GM18526 (cell line): ENCODE measurements around the gene CPED1.

Experiments
- POLR2A ChIP-seq: IDR thresholded peaks from 3 replicates; pipeline ENCODE4 v1.6.1; 2011; ENCODE audit not compliant: insufficient read length; ENCODE audit errors: extremely low read depth

Gene CPED1

DNA sequence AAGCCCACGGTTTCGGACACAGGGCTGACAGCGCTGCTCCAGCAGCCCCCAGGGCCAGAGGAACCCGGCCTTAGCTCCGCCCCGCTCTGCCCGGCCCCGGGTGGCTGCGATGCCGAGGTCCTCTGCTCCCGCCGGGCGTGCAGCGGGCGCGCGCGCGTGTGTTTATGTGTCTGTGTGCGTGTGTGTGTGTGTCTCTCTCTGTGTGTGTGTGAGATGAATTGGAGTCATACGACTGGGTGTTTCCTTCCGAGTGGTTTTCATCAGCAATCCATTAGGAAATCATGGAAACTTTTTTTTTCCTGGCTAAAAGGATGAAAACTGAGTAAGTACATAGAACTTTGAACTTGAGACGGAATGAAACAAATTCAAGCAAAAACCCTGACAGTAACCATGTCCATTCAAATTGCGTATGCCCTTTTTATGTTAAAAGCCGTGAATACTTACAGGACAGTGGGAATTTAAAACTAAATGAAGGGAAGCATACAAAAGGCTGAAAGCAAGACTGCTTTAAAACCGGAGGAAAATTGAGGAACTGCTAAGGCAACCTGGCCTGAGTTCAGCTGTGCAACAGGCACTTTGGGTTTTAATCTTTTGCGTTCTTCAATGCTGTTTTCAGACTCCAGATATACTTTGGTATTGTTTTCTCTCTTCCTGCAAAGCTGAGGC lies at the start of gene CPED1:
TSS of gene CPED1 (plus strand) at position 121 of the 666 bp plus-strand sequence. CDS start 911 bp downstream, outside the sequence.
- TF ChIP-seq POLR2A: no peak

DNA sequence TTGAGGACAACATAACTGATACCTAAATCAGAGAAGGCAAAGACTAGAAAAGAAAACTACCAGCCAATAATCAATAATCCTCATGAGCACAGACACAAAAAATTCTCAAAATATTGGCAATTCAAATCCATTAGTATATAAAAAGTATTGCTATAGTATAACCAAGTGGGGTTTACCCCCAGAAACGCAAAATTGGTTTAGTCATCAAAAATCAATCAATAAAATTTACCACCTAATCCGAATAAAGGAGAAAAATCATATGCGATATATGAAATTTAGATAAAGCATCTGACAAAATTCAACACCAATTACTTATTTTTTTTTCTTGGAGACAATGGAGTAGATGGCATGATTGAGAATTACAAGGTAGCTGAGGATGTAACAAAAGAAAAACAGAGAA lies 49.2 kb upstream of the CPED1 start:
- TF ChIP-seq POLR2A: no peak

DNA sequence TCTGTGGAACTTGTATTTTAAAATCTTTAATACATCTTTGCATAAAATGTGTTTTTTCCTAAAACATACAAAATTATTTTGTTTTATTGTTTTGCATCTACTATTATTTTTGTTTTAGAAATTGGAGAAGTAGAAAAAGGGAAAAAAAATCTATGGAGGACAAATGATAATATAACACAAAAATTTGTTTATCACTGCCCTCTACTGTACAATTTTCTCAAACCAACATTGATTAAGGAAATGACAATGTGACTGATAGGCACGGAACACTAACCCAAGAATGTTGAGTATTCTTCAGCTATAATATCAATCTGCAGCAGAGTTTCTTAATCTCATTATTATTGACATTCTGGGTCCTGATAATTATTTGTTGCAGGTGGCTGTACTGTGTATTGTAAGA lies 47.4 kb upstream of the CPED1 start:
- TF ChIP-seq POLR2A: no peak

DNA sequence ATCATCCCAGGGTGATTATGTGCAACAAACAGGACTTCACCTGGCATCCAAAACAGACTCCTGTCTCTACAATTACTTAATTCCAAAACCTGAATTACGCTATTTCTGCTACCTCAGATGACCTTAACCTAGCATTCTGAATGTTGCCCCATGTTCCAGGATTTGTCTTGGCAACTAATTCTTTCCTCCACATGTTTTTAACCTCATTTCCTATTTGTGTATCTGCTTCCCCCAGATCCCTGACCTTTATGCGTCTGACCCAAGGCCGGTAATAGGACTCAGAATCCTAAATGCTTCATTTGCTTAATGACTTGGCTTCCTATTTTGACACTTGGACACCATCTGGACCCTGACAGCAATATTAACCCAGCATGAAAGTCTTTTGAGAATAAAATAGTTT lies 46.7 kb upstream of the CPED1 start:
- no peak for TF ChIP-seq POLR2A

DNA sequence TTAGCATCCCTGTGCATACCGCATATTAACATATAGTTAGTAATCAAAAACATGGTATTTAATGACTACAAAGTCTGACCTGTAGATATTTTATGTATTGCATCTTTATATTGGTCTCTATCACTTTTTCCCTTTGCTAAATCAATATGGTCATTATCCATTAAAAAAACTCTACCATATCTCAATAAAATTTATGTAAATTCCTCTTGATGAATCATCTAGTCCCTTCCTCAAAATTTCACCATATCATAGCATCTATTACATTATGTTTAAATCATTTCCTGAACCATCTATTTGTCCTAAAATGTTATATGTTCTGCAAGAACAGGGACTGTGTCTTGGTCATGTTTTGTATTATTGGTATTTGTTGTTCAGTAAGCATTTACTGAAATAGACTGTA lies 45.6 kb upstream of the CPED1 start:
- no peak for TF ChIP-seq POLR2A

DNA sequence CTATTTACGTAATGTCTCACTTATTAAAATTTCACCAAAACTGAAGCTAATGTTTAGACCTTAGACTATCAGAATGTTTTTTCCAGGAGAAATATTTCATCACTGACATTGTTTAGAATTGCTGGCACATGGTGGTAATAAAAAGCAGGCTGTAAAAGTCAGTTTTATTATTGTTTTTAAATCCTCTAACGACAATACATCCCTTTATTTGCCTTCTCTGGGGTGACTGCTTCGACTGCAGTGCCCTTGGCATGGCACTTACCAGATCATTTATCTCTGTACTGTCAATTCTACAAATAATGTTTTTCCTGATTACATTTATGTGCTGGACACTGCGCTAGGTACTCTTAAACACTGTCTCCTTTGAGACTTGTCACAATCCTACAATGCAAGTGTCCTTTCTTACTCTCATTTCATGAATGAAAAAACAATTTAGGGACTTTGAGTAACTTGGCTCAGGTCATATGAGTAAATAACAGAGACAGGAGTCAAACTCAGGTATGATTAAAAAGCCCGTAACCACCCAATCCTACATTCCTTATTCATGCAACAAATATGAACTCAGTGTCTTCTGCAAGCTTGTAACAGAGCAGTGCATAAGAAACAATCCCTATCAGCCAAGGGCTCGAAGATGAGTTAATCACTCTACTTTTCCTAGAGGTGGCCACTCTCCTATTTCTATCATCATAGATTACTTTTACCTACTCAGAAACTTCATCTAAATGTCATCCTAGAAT lies 43.5 kb upstream of the CPED1 start:
- no peak for TF ChIP-seq POLR2A

DNA sequence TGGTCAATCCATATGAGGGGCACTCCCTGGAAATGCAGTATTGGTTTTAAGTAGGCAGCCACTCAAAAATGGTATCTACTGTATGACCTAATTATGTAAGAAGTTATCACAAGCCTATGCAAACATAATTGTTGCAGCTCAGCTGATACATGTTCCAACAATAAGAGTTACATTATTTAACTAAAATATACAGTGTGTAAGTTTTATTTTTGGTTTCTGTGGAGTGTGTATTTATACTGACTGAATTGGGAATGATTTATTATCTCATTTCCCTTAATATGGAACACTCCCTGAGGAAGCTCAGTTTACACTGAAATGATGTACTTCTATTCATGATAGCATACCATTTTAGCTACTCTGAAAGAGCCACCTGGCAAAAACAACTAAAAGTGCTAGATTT lies 40.5 kb upstream of the CPED1 start:
- TF ChIP-seq POLR2A: no peak

DNA sequence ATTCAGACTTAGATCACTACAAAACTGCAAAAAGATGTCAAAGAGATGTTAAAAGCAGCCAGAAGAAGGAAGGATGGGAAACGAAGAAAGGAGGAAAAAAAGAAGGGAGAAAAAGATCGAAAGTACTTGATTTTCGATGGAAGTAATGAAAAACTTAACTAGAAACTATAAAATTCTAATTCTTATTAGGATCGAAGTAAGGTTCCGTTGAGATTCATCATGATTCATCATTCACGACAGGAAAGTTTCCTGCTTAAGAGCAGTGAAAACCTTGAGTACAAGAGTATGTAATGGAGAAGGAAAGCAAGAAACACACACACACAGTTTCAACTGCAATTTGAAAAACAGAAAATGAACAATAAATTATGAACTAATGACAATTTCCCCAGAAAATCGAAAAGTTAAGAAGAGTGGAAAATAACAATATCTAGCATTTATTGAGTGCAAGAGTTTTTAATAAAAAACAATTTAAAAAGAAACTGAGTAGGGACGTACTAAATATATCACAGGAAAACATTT lies 39.1 kb upstream of the CPED1 start:
- TF ChIP-seq POLR2A: no peak

DNA sequence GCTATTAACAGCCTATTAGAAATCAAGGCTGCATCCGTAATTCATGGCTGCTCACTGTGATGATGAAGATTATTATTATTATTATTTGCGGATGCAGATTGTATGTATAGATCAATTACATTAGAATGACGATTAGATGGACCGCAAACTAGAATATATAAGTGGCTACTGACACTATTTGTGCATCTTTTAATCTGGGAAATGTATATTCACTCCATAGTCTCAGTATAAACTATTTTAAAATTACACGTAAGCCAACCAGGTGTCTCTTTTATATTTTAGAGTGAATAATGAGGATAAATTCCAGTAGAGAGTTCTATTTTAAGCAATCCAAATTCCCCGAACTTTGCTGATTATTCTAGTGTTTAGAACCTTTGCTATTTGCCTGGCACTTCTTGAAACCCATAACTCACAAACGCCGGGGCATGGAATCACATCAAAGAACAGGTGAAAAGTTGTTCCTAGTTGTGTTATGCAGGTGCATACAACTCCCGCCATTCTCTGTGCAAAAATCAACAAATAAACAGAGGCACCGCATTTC lies 38.4 kb upstream of the CPED1 start:
- TF ChIP-seq POLR2A: no peak

DNA sequence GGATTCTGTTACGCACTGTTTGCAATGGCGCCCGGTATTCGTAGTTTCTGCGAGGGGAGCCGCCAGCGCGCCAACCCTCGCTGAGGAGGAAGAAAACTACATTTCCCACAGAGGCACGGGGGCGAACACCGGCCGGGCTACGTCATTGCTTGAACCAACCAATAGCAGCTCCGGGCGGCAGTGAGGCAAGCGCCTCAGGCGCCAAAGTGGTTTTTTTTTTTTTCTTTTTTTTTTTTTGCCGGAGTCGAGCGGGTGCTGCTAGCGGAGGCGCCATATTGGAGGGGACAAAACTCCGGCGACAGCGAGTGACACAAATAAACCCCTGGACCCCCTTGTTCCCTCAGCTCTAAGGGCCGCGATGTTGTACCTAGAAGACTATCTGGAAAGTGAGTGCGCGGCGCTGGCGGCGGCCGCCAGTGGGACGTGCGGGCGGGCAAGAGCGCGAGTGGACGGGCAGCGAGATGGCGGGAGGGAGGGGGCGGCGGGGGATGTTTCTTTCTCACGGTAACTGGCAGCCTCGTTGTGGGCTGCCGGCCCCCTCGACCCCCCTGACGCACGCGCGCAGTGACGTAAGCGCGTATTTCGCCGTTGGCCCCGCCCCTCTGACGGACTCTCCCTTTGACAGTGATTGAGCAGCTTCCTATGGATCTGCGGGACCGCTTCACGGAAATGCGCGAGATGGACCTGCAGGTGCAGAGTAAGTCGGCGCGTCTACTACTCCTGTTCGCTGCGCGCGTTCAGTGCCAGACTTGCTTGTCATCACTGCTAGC lies 37.8 kb upstream of the CPED1 start, which contains the start of gene ING3:
TSS of gene ING3 (plus strand) at position 239 of the 770 bp plus-strand sequence. CDS start at position 359, 120 bp downstream.
- TF ChIP-seq POLR2A: peak; percentile 72

DNA sequence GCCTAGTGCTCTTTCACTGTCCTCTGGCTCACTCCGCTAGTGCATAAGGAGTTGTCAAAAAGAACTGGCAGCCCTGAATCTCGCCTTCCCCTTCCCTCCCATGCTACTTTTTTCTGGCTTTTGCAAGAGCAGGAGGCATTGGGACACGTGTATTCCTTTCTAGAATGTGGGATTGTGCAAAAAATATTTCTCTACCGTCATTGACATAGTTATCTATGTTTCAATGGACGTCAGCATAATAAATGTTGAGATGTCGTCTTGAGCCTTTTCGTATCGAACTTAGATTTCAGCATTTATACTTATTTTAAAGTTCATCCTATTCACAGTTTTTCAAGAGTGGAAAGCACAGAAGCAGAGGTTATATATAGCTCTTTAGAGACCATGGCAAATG lies 37.2 kb upstream of the CPED1 start:
- TF ChIP-seq POLR2A: no peak

DNA sequence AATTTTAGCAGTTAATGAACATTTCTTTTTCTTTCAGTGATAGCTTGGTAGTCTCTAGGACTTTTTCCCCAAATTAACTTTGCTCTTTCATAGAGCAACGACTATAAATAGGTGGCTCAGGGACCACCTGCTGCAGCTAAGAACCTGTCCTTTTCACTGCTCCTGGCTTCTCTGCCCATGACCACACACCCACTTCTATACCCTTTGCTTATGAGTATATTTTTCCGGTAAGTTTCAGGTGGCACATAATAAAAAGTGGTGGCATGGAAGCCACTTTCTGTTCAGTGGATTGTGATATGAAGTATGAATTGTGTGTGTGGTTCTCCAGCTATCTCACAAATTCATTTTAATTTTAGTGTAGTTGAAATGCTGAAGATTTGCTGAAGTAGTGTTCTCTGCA lies 36.7 kb upstream of the CPED1 start:
- TF ChIP-seq POLR2A: no peak

DNA sequence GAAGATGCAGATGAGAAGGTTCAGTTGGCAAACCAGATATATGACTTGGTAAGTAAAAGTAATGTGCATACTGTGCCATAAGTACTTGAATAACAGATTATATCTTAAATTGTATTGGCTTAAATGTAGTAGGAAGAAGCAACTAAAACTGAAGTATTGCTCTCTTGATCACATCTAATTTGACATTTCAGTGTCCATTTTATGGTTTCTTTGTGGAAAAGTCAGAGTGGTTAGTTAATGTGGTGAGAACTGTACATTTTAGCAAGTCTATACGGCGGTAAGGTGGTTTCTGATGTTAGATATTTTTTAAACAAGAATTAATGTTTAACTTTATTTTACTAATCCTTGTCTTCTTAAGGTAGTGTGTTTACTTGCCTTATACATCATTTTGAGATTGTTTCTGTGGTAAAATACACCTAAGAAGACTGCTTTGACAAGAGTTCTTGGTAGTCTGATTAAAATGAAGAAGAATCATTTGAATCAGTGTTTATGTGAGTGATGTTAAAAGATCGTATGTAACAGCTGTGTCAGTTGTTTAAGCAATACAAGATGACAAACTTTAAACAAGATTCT lies 32.8 kb upstream of the CPED1 start:
- TF ChIP-seq POLR2A: no peak

DNA sequence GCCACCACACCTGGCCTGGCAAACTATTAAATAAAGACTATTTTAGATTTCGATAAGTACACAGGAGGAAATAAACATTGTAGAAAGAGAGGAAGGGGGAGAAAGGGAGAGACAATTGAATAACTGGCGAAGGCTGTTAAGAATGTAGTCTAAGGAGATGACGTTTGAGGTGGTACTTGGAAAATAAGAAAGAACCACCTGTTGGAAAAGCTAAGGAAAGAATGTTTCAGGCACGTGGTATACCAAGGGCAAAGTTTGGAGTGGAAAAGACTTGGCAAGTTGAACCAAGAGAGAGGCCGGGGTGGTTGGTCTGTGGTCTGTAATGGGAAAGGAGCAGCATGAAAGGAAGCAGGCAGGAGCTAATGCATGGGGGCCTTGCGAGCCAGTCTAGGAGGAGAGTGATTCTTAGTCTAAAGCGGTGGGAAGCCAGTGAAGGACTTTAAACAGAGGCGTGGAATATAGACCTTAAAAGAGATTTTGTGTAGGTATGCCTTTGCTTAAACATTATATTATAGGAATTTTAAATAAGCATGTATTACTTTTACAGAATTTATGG lies 28.5 kb upstream of the CPED1 start:
- no peak for TF ChIP-seq POLR2A

DNA sequence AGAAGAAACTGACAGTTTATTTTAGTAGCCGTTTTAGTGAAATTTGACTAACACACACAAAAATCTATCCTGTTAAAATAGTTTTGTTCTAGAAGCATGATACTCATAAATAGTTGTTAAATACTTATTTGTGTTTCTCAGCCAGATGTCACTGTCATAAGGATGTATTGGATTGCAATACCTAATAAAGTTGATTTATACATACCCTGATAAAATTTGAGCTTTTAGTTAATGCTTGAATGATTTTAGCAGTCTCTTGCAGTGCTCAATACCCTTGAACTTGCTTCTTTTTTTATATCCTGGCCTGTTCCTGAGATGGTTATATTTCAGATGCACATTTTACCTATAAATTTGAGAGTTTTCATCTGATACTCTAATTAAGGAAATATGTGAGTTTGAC lies 27.8 kb upstream of the CPED1 start:
- no peak for TF ChIP-seq POLR2A
